Measurements from ENCODE around the gene B3GAT3.
"Not testable (repeated sequence)": the region's sequence is repeated elsewhere in the genome, so short reads cannot be mapped to it uniquely, and the experiment has no call there.

Gene B3GAT3

DNA sequence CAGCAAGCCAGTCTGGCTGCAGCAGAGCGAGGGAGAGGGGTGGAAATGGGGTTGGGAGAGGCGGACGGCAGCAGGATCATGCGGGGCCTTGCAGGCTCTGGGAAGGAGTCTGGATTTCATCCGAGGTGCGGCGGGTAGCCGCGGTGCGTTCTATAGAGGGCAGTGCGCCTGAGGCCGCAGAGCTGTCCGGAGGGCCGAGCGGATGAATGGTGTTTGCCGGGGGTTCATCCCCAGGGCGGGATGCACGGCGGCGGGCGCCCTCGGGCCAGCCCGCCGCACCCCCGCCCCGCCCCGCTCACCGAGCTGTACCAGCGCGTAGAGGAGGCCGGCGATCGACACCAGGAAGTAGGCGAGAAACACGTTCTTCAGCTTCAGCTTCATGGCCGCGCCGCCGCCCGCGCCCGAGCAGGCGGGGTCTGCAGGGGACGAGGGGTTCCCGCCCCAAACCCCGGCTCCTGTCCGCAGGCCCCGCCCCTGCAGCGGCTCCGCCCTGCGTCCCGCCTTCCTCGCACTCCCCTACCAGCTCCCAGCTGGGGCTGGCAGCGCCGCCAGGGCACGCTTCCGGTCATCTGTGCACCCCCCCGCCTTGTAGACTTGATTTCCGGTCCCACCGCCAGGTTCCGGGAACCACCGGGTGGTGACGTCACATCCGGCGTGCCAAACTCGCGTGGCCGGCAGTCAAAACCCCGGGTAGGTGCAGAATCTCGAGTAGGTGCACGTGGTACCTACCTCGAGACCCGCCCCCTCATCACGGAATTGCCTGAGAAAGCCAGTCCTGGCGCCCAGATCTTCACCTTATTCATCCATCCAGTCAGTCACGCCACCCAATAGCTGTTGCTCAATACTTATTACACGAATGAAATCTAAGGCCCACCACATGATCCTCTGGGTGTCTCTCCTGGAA is at the start of gene B3GAT3:
TSS of gene B3GAT3 (minus strand) at position 420 of the 904 bp plus-strand sequence. CDS start at position 381, 39 bp downstream.
- peak; percentile 94 to 98 for DNase-seq

DNA sequence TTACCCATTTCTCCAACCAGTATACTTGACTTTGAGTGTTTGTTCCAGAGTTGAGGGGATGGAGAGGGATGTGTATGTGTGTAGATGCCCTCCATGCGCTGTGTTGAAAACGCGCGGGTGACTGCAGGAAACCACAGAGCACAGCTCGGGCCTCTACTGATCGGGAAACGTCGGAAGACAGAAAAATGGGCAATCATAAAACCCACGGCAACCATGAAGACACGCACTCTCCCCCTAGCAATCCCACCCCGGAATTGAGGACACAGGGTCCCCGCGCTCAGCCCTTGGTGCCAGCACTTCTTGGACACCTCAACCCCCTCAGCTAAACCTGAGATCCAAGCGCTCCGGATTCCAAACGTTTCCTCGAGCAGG is 49.4 kb upstream of the B3GAT3 start:
- DNase-seq: no peak

DNA sequence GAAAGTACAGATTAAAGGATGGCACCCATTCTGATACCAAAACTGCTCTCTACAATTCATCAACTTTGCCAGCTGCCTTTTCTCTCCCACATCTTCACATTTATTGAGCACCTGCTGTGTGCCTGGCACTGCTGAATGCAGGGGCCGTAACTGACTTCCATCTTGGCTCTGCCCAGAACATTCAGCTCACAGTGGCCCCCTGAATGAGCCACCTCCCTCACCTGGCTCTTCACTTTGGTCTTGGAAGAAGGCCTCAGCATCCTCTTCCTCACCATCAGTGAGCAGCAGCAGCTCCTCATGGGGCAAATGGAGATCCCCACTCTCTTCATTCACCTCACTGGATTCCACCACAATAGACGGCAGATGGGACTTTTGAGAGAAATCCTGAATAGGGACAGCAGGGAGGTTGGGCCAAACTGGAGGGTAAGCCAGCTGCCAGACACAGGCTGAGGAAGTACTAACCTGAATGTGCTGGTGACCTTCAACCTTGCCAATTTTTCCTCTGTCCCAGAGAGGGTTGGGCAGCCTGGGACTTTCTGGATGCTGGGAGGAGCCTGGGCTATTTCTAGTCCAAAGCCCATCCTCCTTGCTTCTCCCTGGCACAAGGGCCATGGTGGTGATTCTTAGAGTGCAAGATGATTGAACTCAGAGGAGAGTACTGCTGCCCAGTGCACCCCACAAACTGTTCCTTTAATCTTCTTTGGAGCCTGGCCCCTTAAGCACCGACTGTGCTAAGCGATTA is 47.8 kb upstream of the B3GAT3 start:
- no peak for DNase-seq

DNA sequence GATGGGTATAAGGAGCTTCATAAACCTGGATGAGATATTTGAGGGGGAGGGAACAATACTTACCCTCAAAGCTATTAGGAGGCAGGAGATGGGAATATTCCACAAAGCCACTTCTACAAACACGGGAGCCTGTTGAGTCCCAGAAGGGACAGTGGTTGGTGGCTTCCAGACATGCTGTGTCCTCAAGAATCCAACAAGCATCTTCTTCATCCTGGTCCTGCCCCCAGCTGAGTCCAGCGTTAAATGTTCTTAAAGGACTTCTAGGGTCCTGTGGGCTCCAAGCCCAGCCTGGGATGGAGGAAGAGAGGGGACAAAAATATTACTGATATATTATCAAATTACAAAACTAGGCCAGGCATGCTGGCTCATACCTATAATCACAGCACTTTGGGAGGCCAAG is 45.7 kb upstream of the B3GAT3 start:
- no peak for DNase-seq

DNA sequence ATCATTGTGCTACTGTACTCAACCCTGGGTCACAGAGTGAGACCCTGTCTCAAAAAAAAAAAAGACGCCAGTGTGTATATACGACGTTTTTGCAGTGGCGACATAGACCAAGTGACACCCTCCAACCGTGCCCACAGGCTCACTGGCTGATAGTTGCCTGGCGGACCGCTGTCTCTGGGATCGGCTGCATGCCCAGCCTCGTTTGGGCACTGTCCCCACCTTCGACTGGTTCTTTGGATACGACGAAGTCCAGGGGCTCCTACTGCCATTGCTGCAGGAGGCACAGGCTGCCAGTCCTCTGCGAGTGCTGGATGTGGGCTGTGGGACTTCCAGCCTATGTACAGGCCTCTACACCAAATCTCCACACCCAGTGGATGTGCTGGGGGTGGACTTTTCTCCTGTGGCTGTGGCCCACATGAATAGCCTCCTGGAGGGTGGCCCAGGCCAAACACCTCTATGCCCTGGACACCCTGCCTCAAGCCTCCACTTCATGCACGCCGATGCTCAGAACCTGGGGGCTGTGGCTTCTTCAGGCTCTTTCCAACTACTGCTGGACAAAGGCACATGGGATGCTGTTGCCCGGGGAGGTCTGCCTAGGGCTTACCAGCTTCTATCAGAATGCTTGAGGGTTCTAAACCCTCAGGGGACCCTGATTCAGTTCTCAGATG is 44.6 kb upstream of the B3GAT3 start:
- no peak for DNase-seq

DNA sequence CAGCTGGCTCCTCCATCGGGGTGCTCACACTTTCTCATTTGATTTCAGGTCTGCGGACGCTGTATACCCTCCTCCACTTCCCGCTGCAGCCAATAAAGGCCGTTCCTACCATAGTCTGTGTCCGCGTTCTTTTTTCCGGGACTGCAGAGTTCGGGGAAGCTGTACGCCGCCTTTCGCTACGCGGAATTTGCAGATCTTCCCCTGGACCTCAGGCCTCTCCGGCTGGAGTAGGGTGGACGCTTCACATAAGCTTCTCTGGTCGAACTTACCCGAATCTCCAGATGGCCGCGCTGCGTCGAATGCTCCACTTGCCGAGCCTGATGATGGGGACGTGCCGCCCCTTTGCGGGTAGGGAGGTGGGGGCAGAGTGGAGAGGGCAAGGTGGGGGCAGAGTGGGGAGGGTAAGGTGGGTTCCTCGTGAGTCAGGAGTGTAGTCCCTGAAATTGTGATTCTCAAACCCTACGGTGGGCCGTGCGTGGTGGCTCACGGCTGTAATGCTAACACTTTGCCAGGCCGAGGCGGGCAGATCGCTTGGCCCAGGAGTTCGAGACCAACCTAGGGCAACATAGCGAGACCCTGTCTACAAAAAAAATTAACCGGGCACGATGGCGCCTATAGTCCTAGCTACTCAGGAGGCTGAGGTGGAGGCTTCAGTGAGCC is 43.9 kb upstream of the B3GAT3 start:
- peak; percentile 60 to 76 for DNase-seq

DNA sequence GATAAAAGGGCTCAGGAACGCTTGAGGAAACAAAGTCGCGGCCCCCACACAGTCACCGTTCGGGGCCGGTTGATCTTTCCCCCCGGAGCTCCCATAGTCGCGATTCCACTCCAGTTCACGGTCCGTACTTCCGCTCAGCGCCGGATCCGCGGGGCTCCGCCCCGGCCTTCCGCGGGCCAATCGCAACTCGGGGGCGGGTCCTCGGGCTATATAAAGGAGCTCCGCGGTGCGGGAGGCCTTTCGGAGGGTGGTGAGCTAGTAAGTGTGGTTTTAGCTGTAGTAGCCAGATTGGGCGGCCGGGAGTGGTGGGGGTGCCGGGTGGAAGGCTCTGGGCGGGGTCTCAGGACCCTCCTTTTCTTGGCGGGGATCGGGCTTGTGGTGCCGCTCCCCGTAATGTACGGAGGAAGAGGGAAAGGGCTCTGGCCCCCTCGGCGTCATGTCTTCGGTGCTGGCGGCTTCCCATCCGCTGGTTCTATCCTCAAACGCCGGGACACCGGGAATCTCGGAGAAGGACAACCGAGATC is 43.4 kb upstream of the B3GAT3 start, which contains the start of the genes C11orf98 and CSKMT:
TSS of gene C11orf98 (minus strand) at position 136 of the 524 bp plus-strand sequence. CDS start at position 95, 41 bp downstream.
TSS of gene CSKMT (plus strand) at position 238 of the 524 bp plus-strand sequence. CDS start 568 bp downstream, outside the sequence.
- DNase-seq: peak; percentile 93 to 94

DNA sequence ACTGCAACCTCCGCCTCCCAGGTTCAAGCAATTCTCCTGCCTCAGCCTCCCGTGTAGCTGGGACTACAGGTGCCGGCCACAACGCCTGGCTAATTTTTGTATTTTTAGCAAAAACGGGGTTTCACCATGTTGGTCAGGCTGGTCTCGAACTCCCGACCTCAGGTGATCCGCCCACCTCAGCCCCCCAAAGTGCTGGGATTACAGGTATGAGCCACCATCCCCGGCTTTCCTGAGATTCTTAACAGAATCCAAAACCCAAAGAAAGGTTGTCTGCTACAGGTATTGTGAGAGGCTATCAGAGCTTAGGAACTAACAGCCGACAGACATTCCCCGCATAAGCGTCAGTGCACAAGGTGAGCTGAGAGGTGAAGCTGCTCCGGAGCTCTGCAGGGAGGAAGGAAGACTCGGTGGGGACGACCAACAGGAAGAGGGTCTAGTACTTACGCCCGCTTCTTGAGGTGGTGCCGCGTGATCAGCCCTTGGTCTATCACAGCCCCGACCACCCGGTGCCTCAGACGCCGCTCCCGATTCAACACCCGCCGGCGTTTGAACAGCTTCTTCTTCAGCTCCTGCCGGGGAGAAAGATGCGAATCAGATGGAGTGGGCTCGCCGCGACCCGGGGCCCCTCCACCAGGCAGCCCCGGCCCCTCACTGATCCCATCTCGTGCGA is 42.8 kb upstream of the B3GAT3 start:
- DNase-seq: peak; percentile 41 to 42

DNA sequence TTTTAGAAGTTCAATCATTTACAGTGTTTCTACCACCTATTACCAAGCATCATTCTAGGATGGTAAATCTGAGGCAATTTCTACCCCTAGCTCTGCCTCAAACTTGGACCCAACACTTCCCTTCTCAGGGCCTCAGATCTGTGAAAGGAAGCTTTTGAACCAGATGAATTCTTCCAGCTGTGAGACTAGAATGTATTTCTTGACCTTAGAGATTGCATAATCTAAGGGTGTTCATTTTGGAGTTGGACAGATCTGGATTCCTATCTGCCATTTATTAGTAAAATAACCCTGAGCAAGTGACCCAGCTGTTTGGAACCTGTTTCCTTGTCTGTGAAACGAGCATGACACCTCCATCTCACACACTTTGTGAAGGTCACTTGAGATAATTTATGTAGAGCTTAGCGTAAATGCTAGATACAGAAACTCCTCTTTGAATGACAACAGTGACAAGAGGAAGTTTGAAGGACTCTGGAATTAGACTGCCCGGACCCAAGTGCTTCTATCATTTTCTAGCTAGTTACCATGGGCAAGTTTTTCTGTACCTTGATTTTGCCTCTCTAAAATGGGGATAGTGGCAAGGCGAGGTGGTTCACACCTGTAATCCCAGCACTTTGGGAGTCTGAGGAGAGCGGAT is 35.1 kb upstream of the B3GAT3 start:
- DNase-seq: no peak

DNA sequence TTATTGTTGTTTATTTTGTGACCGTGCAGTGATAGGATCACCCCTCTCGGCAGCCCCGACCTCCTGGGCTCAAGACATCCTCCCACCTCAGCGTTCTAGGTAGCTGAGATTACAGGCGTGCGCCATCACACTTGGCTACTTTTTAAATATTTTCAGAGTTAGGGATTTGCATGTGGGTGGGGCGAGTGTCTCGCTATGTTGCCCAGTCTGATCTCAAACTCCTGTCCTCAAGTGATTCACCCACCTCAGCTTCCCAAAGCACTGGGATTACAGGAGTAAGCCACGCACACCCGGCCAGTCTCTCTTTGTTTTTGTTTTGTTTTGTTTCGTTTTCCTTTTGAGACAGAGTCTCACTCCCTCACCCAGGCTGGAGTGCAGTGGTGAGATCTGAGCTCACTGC is 32.5 kb upstream of the B3GAT3 start:
- DNase-seq: no peak

DNA sequence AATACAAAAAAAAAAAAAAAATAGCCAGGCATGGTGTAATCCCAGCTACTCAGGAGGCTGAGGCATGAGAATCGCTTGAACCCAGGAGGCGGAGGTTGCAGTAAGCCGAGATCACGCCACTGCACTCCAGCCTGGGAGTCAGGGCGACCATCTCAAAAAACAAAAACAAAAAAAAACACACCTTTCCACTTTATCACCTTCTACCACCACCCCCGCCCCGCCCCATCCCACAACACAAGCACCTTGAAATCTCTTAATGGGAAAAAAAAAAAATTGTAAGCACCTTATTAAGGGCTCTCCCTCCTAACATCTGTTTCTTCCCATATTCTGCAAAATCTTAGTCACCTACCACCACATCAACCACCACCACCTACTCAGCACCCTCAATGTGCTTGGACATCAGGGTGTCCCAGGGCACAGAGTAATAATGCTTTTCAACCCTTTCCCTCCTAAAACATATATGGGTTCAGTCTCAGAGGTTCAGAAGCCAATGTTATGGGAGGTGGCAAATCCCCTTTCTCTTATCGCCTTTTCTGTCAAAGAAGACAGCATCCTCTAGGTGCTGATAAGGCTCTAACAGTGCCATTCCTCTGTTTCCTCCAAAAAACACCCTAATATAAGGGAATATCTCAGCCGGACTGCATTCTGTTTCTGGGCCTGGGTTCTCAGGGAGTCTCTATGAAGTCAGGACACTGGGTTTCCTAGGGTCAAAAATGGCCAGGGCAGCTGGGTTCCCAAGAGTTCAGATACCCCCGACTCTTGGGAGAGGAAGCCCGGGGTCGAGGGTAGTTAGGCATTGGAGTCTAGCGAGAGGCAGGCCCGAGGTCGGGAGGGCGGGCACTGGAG is 30.6 kb upstream of the B3GAT3 start:
- DNase-seq: no peak

DNA sequence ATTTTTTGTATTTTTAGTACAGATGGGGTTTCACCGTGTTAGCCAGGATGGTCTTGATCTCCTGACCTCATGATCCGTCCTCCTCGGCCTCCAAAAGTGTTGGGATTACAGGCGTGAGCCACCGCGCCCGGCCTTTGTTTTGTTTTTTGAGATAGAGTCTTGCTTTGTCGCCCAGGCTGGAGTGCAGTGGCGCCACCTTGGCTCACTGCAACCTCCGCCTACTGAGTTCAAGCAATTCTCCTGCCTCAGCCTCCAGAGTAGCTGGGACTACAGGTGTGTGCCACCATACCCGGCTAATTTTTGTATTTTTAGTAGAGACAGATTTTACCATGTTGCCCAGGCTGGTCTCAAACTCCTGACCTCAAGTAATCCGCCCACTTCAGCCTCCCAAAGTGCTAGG is 28.5 kb upstream of the B3GAT3 start:
- DNase-seq: not testable (repeated sequence)

DNA sequence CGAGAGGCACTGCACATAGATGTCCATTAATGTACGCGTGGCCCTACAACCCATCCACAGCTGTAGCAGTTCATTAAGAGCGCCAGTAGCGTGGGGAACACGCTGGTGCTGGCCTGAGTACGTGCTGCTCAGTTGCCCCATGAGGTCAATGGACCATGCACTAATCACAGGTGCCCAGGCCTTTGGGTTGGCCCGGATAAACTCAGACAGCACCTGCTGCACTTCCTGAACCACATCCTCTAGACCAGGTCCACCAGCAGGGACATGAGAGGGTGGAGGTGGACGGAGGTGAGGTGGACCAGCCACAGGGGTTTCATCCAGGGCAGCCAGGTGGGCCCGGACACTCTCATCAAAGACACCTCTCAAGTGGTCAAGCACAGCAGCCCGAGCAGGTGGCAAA is 27.7 kb upstream of the B3GAT3 start:
- no peak for DNase-seq

DNA sequence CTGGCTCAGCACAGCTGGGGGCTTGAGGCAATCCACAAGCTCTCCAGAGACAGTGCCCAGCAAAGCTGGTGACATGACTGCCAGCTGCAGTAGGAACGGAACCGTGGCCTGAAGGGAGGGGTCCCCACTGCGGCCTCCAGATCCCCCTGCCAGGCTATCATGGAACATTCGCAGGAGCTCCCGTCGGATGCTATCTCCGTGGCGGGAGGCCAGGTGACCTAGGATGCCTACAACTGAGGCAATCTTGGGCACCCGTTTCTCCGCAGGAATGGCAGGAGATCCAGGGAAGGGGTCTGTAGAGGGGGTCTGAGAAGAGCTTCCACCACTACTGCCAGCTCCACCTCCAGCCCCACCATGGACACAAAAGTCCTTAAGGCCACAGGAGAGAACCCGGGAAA is 27.2 kb upstream of the B3GAT3 start:
- DNase-seq: no peak

DNA sequence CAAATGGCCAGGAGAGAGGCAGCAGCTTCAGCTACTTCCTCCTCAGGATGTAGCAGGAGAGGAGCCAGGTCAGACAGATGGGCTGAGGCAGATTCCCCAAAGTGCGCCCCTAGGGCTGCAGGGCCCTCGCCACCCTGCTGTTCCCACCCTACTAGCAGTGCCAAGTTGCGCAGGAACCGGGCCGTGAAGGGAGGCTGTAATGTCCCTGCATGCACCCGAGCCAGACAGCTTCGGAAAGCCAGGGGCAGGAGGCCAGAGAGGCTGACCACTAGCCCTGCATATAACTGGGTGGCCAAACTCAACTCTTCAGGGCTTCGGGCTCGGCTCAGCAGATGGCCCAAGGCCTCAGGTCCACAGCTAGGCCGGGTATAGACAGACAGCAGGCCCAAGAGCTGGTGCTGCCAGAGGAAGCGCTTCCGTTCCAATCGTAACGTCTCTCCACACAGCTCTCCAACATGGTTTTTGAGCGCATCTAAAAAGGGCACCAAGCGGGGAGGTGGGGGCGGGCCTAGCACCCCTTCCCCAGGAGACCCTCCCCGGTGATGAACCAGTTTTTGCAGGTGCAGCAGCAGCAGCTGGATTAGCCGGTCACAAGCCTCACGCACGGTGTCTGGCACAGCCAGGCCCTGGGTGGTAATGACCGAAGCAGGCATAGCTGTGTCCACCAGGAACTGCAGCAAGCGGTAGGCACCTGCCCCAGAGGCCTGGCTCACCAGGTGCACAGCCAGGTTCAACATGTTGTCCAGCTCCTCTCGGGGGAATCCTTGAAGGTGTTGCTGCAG is 26.6 kb upstream of the B3GAT3 start:
- no peak for DNase-seq

DNA sequence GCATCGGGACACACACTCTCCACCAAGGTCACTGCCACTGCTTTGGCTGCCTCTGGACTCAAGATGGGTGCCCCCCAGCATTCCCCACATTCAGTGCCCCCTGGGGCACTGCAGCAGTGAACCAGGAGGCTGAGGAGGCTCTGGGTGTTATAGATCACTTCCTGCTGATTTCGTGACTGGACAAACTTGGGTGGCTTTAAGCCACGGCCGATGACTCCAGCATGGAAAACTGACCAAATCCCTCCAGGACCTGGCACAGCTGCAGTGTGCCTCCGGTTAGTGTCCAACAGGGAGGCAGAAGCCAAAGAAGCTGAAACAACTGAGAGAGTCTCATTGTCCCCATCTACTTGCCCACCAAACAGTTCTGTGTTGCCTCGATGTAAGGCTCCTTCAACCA is 25.8 kb upstream of the B3GAT3 start:
- no peak for DNase-seq

DNA sequence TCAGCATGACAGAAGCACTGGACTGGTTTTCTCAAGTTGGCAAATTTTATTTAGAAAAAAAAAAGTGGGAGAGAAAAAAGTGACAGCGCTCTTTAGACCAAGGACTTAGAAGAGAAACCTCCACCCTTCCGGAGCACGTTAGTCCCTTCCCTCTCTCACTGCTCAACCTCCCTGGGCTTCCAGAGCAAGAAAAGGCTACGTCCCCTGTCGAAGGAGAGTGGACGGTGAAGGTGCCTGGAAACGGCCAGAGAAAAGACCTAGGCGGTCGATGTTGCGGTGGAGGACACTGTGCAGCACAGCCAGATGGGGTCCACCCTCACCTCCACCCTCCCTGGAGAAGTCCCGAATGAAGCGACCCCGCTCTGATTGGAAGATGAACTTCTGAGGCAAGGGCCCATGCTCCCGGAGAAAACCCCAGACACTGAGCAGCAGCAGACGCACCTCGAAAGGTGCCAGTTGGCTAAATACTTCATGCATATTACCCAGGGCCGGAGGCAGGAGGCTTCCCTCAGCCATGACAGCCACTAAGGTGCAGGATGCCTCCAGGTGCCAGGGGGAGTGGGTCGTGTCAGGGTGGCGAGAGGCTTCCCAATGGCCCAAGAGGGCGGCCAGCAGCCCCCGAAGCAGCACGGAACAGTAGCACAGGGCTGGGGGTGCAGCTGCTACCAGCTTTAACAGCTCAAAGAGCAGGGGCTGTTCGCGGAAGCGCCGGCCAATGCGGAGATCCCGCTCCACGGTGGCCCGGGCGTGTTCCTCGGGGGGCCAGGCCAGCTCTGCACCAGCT is 25.2 kb upstream of the B3GAT3 start:
- DNase-seq: no peak

DNA sequence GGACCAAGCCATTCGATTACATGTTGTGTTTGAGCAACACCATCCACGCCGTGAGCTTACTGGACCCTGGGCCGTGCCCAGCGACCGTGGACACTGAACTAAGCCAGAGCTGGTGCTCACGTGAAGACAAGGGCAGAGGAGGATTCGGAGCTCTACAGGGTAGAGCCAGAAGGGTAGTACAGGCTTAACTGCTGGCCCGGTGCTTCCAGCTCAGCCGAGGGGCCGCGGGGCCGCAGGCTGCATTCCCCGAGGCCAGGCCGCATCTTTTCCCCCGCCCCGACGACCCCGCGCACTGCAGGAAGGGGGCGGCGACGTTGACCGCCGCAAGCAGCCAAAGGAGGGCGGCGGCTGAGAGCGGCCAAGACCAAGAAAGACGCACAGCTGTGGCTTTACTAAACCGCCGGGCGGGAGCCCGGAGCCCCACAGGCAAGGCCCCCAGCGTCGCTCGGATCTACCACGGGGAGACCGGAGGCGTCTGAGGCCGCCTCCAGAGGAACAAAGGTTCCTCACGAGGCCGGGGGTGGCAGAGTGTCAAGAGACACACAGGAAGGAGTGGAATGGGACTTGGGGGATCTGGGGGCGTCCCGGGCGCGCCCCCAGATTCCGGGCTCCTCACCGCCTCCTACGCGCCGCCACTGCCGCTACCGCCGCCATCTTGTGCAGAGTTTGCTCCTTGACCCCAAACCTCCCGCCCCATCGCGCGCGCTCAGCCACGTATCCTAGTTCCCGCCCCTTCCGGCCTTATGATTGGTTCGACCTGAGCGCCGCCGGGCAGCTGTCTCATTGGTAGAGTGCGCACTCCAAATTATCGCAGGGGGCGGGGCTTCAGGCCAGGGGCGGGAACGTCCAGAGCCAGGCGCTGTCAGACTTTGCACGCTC is 24.4 kb upstream of the B3GAT3 start, which contains the start of gene GANAB:
TSS of gene GANAB (minus strand) at position 668 of the 879 bp plus-strand sequence. CDS start at position 654, 14 bp downstream.
- peak; percentile 99 for DNase-seq
